ENCODE results near the gene LRFN4. TPM values are rescaled to one million over a fixed set of nuclear protein-coding genes. Genes with fewer than 3 reads are reported as not detected.

Gene LRFN4
- total and polyA plus RNA-seq, 2 donors (not counting 3 experiments of a cell fraction or from before 2014, with no cell fraction given), result 22.3 to 37.4 TPM

GRCh38 chr11:66852466-66853241 is 4.2 kb upstream of the LRFN4 start:
- FAIRE-seq (no peak), DNase-seq (ENCODE audit: low read depth, low spot score) (no peak)
- Histone ChIP-seq H3K4me3 (replicated peaks in 1 of 3; ENCODE audit: insufficient read depth in 1 of 3, low read depth in 1 of 3, low read length in 3 of 3) (no peak overlapping the region), H3K79me2 (ENCODE audit: control insufficient read depth, insufficient read depth, low read length) (peaks cover 4% of the 10 kb centered on the region), H3K27me3 (ENCODE audit: control insufficient read depth in 2 of 2, insufficient read depth in 2 of 2, low read length in 2 of 2) (no peaks in the 10 kb centered on the region), H3K36me3 (ENCODE audit: control insufficient read depth in 2 of 2, extremely low read depth in 1 of 2, insufficient read depth in 2 of 2, low read length in 2 of 2) (peaks cover 0 to 3% of the 10 kb centered on the region in 2 experiments), H2AFZ (ENCODE audit: low read depth, low read length) (no peak overlapping the region), H3K9me1 (replicated peaks; ENCODE audit: control insufficient read depth, extremely low read depth, insufficient read depth, low read length) (no peaks in the 10 kb centered on the region), H3K9me3 (replicated peaks; ENCODE audit: control insufficient read depth, insufficient read depth, low read length) (no peaks in the 10 kb centered on the region), H3K4me1 (ENCODE audit: control insufficient read depth, extremely low read depth, insufficient read depth, low read length) (peaks cover 9% of the 10 kb centered on the region), H3K4me2 (ENCODE audit: insufficient read depth, low read length) (no peak overlapping the region), H3K9ac (replicated peaks; ENCODE audit: extremely low read depth, insufficient read depth, low read length) (no peak overlapping the region), H4K20me1 (replicated peaks; ENCODE audit: control insufficient read depth, extremely low read depth, insufficient read depth, low read length) (no peaks in the 10 kb centered on the region), H3K27ac (ENCODE audit: insufficient read depth, low read depth, low read length) (no peak overlapping the region)
- CTCF ChIA-PET, result interaction anchor here (0.7 to 2.4 kb wide), 5 partner anchors 30 to 169 kb away, joined by 3 to 12 read pairs (median 3); partner anchors contain the start of gene C11orf86
- POLR2A ChIA-PET, result no interaction called here
- dilution Hi-C loops (cut with MboI; ENCODE audit: extremely low pct_ligation_motif_present, low sequenced_read_pairs), result no loop called here
- TF ChIP-seq POLR2A (IDR thresholded peaks at IDR 0.05; ENCODE audit: low read depth, low read length), result no peak
- no peak for TF ChIP-seq POLR2AphosphoS5 (IDR thresholded peaks at IDR 0.05; ENCODE audit: insufficient read depth, low read depth, low read length)
- TF ChIP-seq GATA2 (IDR thresholded peaks at IDR 0.05; ENCODE audit: insufficient read depth, insufficient read length, low read depth, low read length), result no peak
- TF ChIP-seq EZH2 (IDR thresholded peaks at IDR 0.05; ENCODE audit: borderline replicate concordance, low read depth, low read length, severe bottlenecking), result no peak
- no peak for TF ChIP-seq CTCF (IDR thresholded peaks at IDR 0.05; ENCODE audit: extremely low read depth in 1 of 2, insufficient read depth in 1 of 2, low read depth in 1 of 2, low read length in 2 of 2)
- TF ChIP-seq FOS (IDR thresholded peaks at IDR 0.05; ENCODE audit: borderline replicate concordance, insufficient read depth, low read length), result no peak
- no peak for TF ChIP-seq MAX (IDR thresholded peaks at IDR 0.05; ENCODE audit: insufficient read depth, insufficient read length)
- no peak for TF ChIP-seq MYC (IDR thresholded peaks at IDR 0.05; ENCODE audit: low read depth, low read length)
- no peak for TF ChIP-seq JUN (IDR thresholded peaks at IDR 0.05; ENCODE audit: borderline replicate concordance, insufficient read depth, insufficient read length, low read depth)
- BruUV-seq (replicated peaks), result no TSS peak
- intact Hi-C loops (cut with micrococcal nuclease), result no loop called here
